Urothelium cell line (cell line): ENCODE data around the gene NOP56.

Experiments used
- DNase-seq: peaks from one replicate; pipeline ENCODE4 v3.0.0; 2011; ENCODE audit warnings: low spot score, mixed read lengths
- FAIRE-seq: peaks from 2 replicates; lab custom pipeline; 2011; peaks lifted over from hg19 to GRCh38; lab: Jason Lieb, UNC

Gene NOP56, protein sequence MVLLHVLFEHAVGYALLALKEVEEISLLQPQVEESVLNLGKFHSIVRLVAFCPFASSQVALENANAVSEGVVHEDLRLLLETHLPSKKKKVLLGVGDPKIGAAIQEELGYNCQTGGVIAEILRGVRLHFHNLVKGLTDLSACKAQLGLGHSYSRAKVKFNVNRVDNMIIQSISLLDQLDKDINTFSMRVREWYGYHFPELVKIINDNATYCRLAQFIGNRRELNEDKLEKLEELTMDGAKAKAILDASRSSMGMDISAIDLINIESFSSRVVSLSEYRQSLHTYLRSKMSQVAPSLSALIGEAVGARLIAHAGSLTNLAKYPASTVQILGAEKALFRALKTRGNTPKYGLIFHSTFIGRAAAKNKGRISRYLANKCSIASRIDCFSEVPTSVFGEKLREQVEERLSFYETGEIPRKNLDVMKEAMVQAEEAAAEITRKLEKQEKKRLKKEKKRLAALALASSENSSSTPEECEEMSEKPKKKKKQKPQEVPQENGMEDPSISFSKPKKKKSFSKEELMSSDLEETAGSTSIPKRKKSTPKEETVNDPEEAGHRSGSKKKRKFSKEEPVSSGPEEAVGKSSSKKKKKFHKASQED

DNA sequence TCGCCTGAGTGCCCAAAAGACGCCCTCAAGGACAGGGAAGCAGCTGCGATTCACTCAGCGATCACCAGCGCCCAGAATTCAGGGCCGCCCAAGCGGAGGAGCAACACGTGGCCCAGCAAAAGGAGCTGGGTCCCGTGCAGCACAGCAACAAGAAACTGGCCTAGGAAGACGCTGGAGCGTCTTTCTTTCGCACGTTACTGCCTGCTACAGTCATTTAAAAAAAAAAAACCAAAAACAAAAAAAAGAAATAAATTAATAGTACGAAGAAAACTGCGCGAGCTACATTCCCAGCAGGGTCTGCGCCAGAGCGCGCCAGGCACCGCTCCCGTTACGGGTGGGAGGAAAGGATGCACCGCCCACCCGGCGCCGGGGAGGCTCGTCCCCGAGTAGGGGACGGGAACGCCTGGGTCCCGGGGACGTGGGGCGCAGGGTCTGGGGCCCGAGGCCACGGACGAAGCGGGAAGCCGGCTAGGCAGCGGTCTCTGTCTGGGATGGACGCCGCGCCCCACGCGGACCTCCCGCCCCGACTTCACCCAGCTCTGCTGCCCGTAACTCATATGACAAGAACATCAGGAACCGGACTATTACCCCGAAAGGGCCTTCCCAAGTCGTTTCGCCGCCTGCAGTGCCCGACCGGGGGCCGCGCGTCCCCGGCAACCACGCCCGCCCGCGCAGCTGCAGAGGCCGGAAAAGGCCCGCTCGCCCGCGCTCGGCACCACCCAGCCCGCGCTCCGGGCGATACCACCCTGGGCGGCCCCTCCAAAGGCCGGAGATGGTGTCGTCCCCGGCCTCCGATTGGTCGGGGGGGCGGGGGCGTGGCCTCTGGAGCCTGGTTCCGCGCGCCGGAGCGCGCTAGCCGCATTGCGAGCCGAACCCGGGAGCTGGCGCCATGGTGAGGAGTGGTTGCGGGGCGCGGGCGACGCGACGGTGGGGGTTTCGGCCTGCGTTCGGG is at the start of gene NOP56:
Gene NOP56 (plus strand): TSS at position 861 of the 952 bp plus-strand sequence. CDS start 29 bp downstream, at position 890.
- DNase-seq (peak; percentile 93), FAIRE-seq (no peak)

DNA sequence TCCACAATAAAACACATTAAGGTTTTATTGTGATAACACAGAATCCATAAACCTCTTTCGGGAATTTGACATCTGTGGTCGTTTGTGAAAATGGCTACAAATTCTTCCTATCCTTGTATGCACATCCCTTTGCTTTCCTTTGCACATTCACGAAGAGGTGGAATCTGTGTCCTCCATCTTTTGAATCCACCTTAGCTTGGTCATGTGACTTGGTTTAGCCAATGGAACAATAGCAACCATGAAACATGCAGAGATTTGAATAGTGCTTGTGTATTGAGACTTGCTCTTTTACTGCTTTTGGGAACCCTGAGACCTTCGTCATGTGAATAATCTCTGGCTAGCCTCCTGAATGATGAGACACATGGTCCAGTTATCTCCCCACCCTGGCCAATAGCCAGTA is 49.7 kb upstream of the NOP56 start:
- FAIRE-seq (no peak), DNase-seq (no peak)

- FAIRE-seq: no peak
- DNase-seq: no peak
These were observed 48.5 kb upstream of the NOP56 start for GRCh38 chr20:2603816-2604505.

- FAIRE-seq (no peak), DNase-seq (no peak)
These were observed 48.0 kb upstream of the NOP56 start for GRCh38 chr20:2604506-2604835.

GRCh38 chr20:2606507-2607006 is 45.9 kb upstream of the NOP56 start:
- no peak for FAIRE-seq
- DNase-seq: no peak

- FAIRE-seq: no peak
- no peak for DNase-seq
These were observed 42.1 kb upstream of the NOP56 start for GRCh38 chr20:2610326-2610725.

DNA sequence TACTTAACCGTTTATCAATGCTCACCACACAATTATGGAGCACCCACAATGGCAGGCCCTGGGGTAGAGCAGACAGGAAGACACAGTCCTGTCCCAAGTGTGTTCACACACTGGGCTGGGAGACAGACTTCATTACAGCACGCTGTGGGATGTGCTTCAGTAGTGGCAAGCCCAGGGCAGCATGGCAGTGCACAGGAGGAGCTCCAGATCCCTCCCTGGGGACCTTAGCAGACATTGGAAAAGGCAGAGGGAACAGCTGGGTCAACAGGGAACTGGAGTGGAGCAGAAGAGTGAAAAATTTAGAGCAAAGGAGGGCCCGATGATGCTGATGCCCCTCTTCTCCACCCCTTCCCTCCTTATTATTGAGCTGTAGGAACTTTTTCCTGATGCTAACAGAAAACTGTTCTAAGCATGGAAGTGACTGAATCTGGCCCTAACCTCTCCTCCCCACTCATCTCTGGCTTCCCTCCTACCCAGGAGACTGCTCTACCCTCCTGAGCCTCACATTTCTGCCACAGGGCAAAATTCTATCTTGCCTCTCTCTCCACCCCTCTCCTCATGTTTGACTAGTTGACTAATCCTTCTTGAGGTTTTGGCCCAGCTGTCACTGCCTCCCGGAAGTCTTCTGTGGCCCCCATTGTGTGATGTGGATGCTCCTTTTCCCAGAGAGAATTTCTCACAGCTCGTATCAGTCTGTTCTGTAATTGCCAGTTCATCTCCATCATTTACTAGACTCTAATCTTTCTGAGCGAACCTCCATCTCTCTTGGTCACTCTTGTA is 41.3 kb upstream of the NOP56 start:
- FAIRE-seq (no peak), DNase-seq (no peak)

DNA sequence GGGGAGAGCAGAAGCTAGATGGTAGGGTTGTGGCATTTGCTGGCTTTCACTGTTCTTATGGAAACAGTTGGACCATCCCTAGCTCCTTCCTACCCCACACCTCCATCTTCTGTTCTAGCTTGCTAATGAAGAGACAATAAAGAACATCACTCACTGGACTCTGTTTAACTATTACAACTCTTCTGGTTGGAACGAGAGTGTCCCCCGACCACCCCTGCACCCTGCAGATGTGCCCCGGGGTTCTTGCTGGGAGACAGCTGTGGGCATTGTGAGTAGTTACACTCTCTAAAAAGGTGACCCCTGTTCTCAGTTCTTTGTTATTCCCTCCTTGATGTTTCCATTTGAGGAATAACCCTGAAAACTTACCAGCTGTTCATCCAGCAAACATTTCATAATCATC is 40.4 kb upstream of the NOP56 start:
- DNase-seq: no peak

GRCh38 chr20:2616634-2617033 is 35.8 kb upstream of the NOP56 start:
- FAIRE-seq: no peak
- no peak for DNase-seq

More for the DNA sequence above, 40.4 kb upstream of the NOP56 start:
- no peak for FAIRE-seq

- no peak for FAIRE-seq
- no peak for DNase-seq
These were observed 35.2 kb upstream of the NOP56 start for GRCh38 chr20:2617099-2617714.

DNA sequence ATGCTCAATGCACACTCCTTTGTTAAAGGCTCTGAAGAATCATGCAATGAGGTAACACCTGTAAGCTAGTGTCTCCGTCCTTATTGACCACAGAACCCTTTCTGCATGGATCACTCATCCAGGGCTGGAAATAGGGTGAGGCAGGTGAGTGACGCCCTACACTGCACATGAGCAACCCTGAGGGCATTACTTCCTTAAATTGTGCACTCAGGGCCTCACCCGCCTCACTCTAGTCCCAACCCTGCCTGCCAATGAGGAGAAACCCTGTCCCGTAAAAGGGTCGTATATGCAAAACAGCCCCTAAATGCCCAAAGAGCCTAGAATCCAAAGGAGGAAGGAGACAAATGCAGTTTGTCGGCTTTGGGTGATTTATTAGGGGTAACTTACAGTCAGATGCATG is 33.6 kb upstream of the NOP56 start:
- DNase-seq: no peak

GRCh38 chr20:2619337-2619736 is 33.1 kb upstream of the NOP56 start:
- FAIRE-seq: no peak

More for the DNA sequence above, 33.6 kb upstream of the NOP56 start:
- FAIRE-seq: no peak

GRCh38 chr20:2619961-2620595 is 32.4 kb upstream of the NOP56 start:
- FAIRE-seq: no peak
- peak; percentile 17 for DNase-seq

More at GRCh38 chr20:2619337-2619736, 33.1 kb upstream of the NOP56 start:
- DNase-seq: no peak

GRCh38 chr20:2624190-2624589 is 28.2 kb upstream of the NOP56 start:
- DNase-seq (no peak), FAIRE-seq (no peak)

GRCh38 chr20:2625062-2625461 is 27.4 kb upstream of the NOP56 start:
- FAIRE-seq (no peak), DNase-seq (no peak)

- DNase-seq: peak; percentile 37
- FAIRE-seq: peak; percentile 71
These were observed 25.4 kb upstream of the NOP56 start for GRCh38 chr20:2626853-2627541.

DNA sequence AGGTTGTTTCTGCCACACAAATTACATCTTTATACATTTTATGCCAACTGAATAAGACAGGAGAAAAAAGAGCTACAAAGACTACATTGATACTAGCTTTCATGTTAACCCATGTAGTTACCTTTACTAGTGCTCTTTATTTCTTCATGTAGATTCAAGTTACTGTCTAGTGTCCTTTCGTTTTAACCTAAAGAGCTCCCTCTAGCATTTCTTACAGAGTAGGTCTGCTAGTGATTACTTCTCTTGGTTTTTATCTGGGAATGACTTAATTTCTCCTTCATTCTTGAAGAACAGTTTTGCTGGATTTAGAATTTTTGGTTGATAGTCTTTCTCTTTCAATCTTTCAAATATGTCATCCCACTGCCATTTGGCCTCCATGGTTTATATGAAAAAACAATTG is 21.2 kb upstream of the NOP56 start:
- no peak for DNase-seq
- no peak for FAIRE-seq

DNA sequence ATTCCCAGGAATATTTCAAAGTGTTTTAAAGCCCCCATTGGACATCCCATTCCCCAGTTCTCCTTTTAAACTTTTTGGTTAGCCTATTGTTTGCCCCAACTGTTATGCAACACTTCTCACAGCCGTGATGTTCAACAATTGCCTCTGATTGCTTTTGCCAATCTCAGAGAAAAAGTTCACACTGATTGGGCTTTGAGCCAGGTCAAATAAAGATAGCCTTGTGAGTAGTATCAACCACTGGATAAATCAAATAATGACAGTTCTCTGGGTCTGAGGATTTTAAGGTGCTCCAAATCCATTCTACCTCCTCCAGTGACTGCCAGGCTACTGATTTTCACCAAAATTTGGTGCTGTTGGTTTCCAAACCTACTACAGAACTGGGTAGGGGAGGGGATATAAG is 19.1 kb upstream of the NOP56 start:
- no peak for DNase-seq
- no peak for FAIRE-seq
